Measurements from ENCODE around the gene XIST.

- TF ChIP-seq, protein P1, sequence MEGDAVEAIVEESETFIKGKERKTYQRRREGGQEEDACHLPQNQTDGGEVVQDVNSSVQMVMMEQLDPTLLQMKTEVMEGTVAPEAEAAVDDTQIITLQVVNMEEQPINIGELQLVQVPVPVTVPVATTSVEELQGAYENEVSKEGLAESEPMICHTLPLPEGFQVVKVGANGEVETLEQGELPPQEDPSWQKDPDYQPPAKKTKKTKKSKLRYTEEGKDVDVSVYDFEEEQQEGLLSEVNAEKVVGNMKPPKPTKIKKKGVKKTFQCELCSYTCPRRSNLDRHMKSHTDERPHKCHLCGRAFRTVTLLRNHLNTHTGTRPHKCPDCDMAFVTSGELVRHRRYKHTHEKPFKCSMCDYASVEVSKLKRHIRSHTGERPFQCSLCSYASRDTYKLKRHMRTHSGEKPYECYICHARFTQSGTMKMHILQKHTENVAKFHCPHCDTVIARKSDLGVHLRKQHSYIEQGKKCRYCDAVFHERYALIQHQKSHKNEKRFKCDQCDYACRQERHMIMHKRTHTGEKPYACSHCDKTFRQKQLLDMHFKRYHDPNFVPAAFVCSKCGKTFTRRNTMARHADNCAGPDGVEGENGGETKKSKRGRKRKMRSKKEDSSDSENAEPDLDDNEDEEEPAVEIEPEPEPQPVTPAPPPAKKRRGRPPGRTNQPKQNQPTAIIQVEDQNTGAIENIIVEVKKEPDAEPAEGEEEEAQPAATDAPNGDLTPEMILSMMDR (optimal IDR thresholded peaks at IDR 0.05 in 1 of 3, IDR thresholded peaks at IDR 0.05 in 1 of 3, conservative IDR thresholded peaks at IDR 0.05 in 1 of 3; ENCODE audit: extremely low read depth in 1 of 3, insufficient read depth in 2 of 3, low read length in 3 of 3): no peak
- TF ChIP-seq EZH2 (IDR thresholded peaks at IDR 0.05; ENCODE audit: low read length): no peak
Measured at GRCh38 chrX:73877687-73878086, 25.2 kb upstream of the XIST start.

Measured in keratinocyte (primary cell).